ENCODE data around the gene XRCC1. TPM values are rescaled to one million over a fixed set of nuclear protein-coding genes. Genes with fewer than 3 reads are reported as not detected.

Gene XRCC1
- total and polyA plus RNA-seq, 2 of the 8 experiments (the other 6 are each of a cell fraction or from before 2014, with no cell fraction given) = 42.5 to 44.4 TPM

- Histone ChIP-seq H3K4ac (replicated peaks; ENCODE audit: insufficient read length, low read depth, low read length) (no peak overlapping the region), H3K4me3 (ENCODE audit: extremely low read depth in 1 of 4, insufficient read depth in 2 of 4, low read depth in 3 of 4, low read length in 4 of 4) (no peak overlapping the region), H3K79me2 (ENCODE audit: control insufficient read depth in 1 of 2, insufficient read depth in 2 of 2, low read length in 2 of 2) (no peaks in the 10 kb centered on the region), H3K23ac (ENCODE audit: insufficient read length) (no peak overlapping the region), H2AK5ac (ENCODE audit: low read depth, low read length) (no peak overlapping the region), H2BK12ac (ENCODE audit: low read depth, low read length) (no peak overlapping the region), H3K79me1 (ENCODE audit: low read depth, low read length) (no peaks in the 10 kb centered on the region), H3K14ac (ENCODE audit: insufficient read length) (no peak overlapping the region), H4K20me1 (replicated peaks in 1 of 2; ENCODE audit: control insufficient read depth in 1 of 2, insufficient read depth in 2 of 2, low read length in 2 of 2) (no peaks in the 10 kb centered on the region), H3K56ac (replicated peaks; ENCODE audit: insufficient read length, low read depth, low read length) (no peak overlapping the region), H2BK15ac (ENCODE audit: low read length) (no peak overlapping the region), H3K27ac (ENCODE audit: low read depth, low read length) (no peak overlapping the region; the same call in 1 of the 2 replicates), H2AFZ (ENCODE audit: low read length) (no peak overlapping the region), H3K23me2 (ENCODE audit: low read depth, low read length) (no peaks in the 10 kb centered on the region), H2BK120ac (replicated peaks; ENCODE audit: low read depth, low read length) (no peak overlapping the region), H3K36me3 (ENCODE audit: control insufficient read depth in 2 of 4, insufficient read depth in 4 of 4, low read length in 3 of 4) (peaks cover 10 to 41% (median 27%) of the 10 kb centered on the region in 4 experiments; a peak in 5 of 8 replicates), H3K18ac (ENCODE audit: extremely low read depth, low read length) (no peak overlapping the region), H4K8ac (ENCODE audit: extremely low read depth, insufficient read depth, low read length) (no peak overlapping the region), H3K9me3 (ENCODE audit: insufficient read depth in 2 of 2, low read depth in 1 of 2, low read length in 1 of 2) (no peaks in the 10 kb centered on the region), H3K4me2 (ENCODE audit: insufficient read depth in 1 of 2, low read depth in 2 of 2, low read length in 2 of 2) (no peak overlapping the region), H3K9ac (replicated peaks in 1 of 4; ENCODE audit: extremely low read depth in 1 of 4, low read depth in 3 of 4, low read length in 3 of 4) (no peak overlapping the region), H2BK5ac (ENCODE audit: low read depth, low read length) (no peak overlapping the region), H4K91ac (replicated peaks; ENCODE audit: insufficient read length, low read length) (no peak overlapping the region), H3K4me1 (replicated peaks in 1 of 4; ENCODE audit: control insufficient read depth in 3 of 4, insufficient read depth in 4 of 4, low read length in 3 of 4) (no peaks in the 10 kb centered on the region), H3K27me3 (replicated peaks in 1 of 4; ENCODE audit: control insufficient read depth in 3 of 4, extremely low read depth in 1 of 4, insufficient read depth in 3 of 4, low read length in 3 of 4) (no peaks in the 10 kb centered on the region; a peak in 1 of 7 replicates), H4K5ac (ENCODE audit: insufficient read length, low read depth, low read length) (no peak overlapping the region), H2BK20ac (ENCODE audit: low read length) (no peak overlapping the region)
- FAIRE-seq (no peak), DNase-seq (ENCODE audit: low read depth in 1 of 2, low spot score in 2 of 2) (no peak)
- CTCF ChIA-PET (ENCODE audit: partially characterized antibody) = interaction anchor here (1.4 to 8.0 kb wide), 3 partner anchors 9 to 81 kb away, joined by 3 to 62 read pairs (median 21); no protein-coding TSS in a partner anchor
- POLR2A ChIA-PET (ENCODE audit: partially characterized antibody) = interaction anchor here (1.3 to 1.6 kb wide), 3 partner anchors 9 to 51 kb away, joined by 4 to 5 read pairs (median 5); partner anchors contain the start of genes IRGQ and ZNF576
- WGBS, 2 experiments (ENCODE audit: extremely low coverage in 1 of 2, insufficient coverage in 1 of 2, insufficient read length in 1 of 2, insufficient replicate concordance in 2 of 2, low coverage in 1 of 2, low lambda C conversion rate in 2 of 2, missing lambda C conversion rate in 1 of 2) = 89% methylated on average over 5 of the region's 5 CpGs; no CpG with 5 or more reads in 1 of the 2 experiments
- no peak for TF ChIP-seq TEAD4 (IDR thresholded peaks at IDR 0.05; ENCODE audit: low read depth, low read length)
- TF ChIP-seq PHF8 (conservative IDR thresholded peaks at IDR 0.05; ENCODE audit: low read depth, low read length) = no peak
- no peak for TF ChIP-seq BRCA1 (IDR thresholded peaks at IDR 0.05; ENCODE audit: low read depth, low read length)
- no peak for TF ChIP-seq RNF2 (IDR thresholded peaks at IDR 0.05; ENCODE audit: borderline replicate concordance, low read depth, low read length, missing control alignments, poor library complexity, severe bottlenecking)
- no peak for TF ChIP-seq POLR2AphosphoS5 (IDR thresholded peaks at IDR 0.05; ENCODE audit: low read depth, low read length)
- TF ChIP-seq CREB1 (IDR thresholded peaks at IDR 0.05) = no peak
Measured at GRCh38 chr19:43545276-43545675, 30.1 kb downstream of the XRCC1 start.
